ENCODE measurements around the gene SLC38A6. TPM values are rescaled to one million over a fixed set of nuclear protein-coding genes. Genes with fewer than 3 reads are reported as not detected.

Gene SLC38A6
- total RNA-seq, 2 donors from 2014 or later, result 5.9 to 9.3 TPM

GRCh38 chr14:61037215-61037614, 56.2 kb downstream of the SLC38A6 start:
- no peaks in the 10 kb centered on the region for H3K9me3 ChIP-seq
- 91 to 95% methylated on average over 3 of the region's 3 CpGs for WGBS, 2 donors
- DNase-seq (no peak), ATAC-seq (no peak)
- no peaks in the 10 kb centered on the region for H3K4me1 ChIP-seq
- TF ChIP-seq POLR2A (IDR thresholded peaks at IDR 0.05), result no peak
- TF ChIP-seq, protein P1, sequence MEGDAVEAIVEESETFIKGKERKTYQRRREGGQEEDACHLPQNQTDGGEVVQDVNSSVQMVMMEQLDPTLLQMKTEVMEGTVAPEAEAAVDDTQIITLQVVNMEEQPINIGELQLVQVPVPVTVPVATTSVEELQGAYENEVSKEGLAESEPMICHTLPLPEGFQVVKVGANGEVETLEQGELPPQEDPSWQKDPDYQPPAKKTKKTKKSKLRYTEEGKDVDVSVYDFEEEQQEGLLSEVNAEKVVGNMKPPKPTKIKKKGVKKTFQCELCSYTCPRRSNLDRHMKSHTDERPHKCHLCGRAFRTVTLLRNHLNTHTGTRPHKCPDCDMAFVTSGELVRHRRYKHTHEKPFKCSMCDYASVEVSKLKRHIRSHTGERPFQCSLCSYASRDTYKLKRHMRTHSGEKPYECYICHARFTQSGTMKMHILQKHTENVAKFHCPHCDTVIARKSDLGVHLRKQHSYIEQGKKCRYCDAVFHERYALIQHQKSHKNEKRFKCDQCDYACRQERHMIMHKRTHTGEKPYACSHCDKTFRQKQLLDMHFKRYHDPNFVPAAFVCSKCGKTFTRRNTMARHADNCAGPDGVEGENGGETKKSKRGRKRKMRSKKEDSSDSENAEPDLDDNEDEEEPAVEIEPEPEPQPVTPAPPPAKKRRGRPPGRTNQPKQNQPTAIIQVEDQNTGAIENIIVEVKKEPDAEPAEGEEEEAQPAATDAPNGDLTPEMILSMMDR (IDR thresholded peaks at IDR 0.05), result no peak
- no peak overlapping the region for H3K4me3 ChIP-seq
- intact Hi-C loops (cut with DNase I), result no loop called here
- no peaks in the 10 kb centered on the region for H3K27me3 ChIP-seq
- no peak overlapping the region for H3K27ac ChIP-seq
- no peaks in the 10 kb centered on the region for H3K36me3 ChIP-seq (replicated peaks in 1 of 2; ENCODE audit: insufficient read depth in 1 of 2, low read depth in 2 of 2)

DNA sequence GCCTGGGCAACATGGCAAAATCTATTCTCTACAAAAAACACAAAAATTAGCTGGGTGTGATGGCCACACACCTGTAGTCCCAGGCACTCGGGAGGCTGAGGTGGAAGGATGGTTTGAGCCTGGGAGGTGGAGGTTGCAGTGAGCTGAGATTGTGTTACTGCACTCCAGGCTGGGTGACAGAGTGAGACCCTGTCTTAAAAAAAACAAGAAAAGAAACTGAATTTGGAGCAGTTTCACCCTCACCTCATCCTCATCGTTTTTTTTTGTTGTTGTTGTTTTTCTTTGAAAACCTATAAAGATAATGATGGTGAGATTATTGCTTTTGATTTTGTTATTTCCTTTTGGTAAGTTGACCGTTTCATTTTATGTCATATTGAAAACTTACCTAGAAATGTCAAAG, 60.7 kb downstream of the SLC38A6 start:
- no peak overlapping the region for H3K4me3 ChIP-seq
- no peaks in the 10 kb centered on the region for H3K27me3 ChIP-seq
- H3K9me3 ChIP-seq, result no peaks in the 10 kb centered on the region
- no peak for DNase-seq
- ATAC-seq, result no peak
- H3K27ac ChIP-seq, result no peak overlapping the region
- H3K4me1 ChIP-seq, result no peaks in the 10 kb centered on the region
- WGBS, 2 donors, result 60 to 81% methylated on average over 3 of the region's 3 CpGs
- H3K36me3 ChIP-seq (replicated peaks in 1 of 2; ENCODE audit: insufficient read depth in 1 of 2, low read depth in 2 of 2), result no peaks in the 10 kb centered on the region
- TF ChIP-seq, protein P1 (IDR thresholded peaks at IDR 0.05), result no peak
- TF ChIP-seq POLR2A (IDR thresholded peaks at IDR 0.05), result no peak
- intact Hi-C loops (cut with DNase I), result no loop called here

- Histone ChIP-seq H3K9me3 (no peaks in the 10 kb centered on the region), H3K27ac (no peak overlapping the region), H3K36me3 (replicated peaks in 1 of 2; ENCODE audit: insufficient read depth in 1 of 2, low read depth in 2 of 2) (no peaks in the 10 kb centered on the region), H3K27me3 (no peaks in the 10 kb centered on the region), H3K4me1 (no peaks in the 10 kb centered on the region), H3K4me3 (no peak overlapping the region)
- intact Hi-C loops (cut with DNase I), result no loop called here
- no peak for ATAC-seq
- DNase-seq, result no peak
- no peak for TF ChIP-seq POLR2A (IDR thresholded peaks at IDR 0.05)
- TF ChIP-seq, protein P1 (IDR thresholded peaks at IDR 0.05), result no peak
Observed at GRCh38 chr14:61042220-61042619, 61.2 kb downstream of the SLC38A6 start.

DNA sequence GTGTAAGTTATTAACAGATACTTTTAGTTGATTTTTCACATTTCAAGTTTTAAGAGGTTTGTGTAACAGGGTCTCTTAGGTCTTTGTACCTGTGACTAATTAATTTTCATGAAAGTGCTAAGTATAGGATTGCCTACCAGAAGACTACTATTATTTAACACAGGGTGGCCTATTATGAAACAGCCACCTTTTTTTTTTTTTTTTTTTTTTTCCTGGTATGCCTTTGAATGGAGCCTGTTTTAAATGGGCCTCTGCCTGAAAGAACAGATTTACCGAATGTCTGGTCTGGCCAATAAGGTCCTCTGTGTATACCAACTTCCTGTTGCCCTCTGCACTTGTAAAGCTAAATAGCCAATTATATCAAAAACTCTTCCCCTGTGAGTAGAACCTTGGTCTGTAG, 62.5 kb downstream of the SLC38A6 start:
- WGBS, 2 donors, result 87 to 89% methylated on average over 1 of the region's 1 CpG
- no peaks in the 10 kb centered on the region for H3K36me3 ChIP-seq (replicated peaks in 1 of 2; ENCODE audit: insufficient read depth in 1 of 2, low read depth in 2 of 2)
- no peak overlapping the region for H3K27ac ChIP-seq
- no peak for DNase-seq
- no peak for TF ChIP-seq POLR2A (IDR thresholded peaks at IDR 0.05)
- TF ChIP-seq, protein P1 (IDR thresholded peaks at IDR 0.05), result no peak
- no peak overlapping the region for H3K4me3 ChIP-seq
- no peak for ATAC-seq
- H3K4me1 ChIP-seq, result no peaks in the 10 kb centered on the region
- no peaks in the 10 kb centered on the region for H3K9me3 ChIP-seq
- intact Hi-C loops (cut with DNase I), result no loop called here
- H3K27me3 ChIP-seq, result no peaks in the 10 kb centered on the region

DNA sequence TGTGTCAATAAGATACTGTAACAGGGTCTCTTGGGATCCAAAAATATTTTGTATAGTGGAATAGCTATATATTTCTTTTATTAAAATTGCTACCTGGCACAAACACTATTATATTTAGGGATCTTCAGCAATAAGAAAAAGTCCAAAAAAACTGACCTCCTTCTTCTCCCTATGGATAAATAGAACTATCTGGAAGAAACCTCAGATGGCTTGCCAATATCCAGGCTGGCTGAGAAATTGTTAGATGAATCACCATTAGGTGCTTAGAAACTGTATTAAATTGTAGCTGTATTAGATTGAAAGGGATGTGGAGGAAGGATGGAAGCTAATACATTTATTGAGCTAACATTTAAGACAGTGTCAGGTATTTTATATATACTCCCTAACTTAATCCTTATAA, 66.0 kb downstream of the SLC38A6 start:
- Histone ChIP-seq H3K27me3 (no peaks in the 10 kb centered on the region), H3K27ac (no peak overlapping the region)
- TF ChIP-seq, protein P1 (IDR thresholded peaks at IDR 0.05), result no peak
- TF ChIP-seq POLR2A (IDR thresholded peaks at IDR 0.05), result no peak

More for the DNA sequence above, 66.0 kb downstream of the SLC38A6 start:
- H3K9me3 ChIP-seq, result no peaks in the 10 kb centered on the region
- intact Hi-C loops (cut with DNase I), result no loop called here
- no peak overlapping the region for H3K4me3 ChIP-seq
- ATAC-seq (no peak), DNase-seq (no peak)
- no peaks in the 10 kb centered on the region for H3K36me3 ChIP-seq (replicated peaks in 1 of 2; ENCODE audit: insufficient read depth in 1 of 2, low read depth in 2 of 2)
- no peaks in the 10 kb centered on the region for H3K4me1 ChIP-seq

Data from body of pancreas (tissue), 4 donors.